ENCODE data around the gene HDAC11. TPM values are rescaled to one million over a fixed set of nuclear protein-coding genes. Genes with fewer than 3 reads are reported as not detected.
A peak's percentile ranks its signal among the peaks of the same experiment; 100 is the strongest.

The HDAC11 gene
- total and polyA plus RNA-seq, 9 of the 15 experiments (the other 6 are each of a cell fraction or from before 2014, with no cell fraction given): 0.60 to 6.0 (median 4.5) TPM

DNA sequence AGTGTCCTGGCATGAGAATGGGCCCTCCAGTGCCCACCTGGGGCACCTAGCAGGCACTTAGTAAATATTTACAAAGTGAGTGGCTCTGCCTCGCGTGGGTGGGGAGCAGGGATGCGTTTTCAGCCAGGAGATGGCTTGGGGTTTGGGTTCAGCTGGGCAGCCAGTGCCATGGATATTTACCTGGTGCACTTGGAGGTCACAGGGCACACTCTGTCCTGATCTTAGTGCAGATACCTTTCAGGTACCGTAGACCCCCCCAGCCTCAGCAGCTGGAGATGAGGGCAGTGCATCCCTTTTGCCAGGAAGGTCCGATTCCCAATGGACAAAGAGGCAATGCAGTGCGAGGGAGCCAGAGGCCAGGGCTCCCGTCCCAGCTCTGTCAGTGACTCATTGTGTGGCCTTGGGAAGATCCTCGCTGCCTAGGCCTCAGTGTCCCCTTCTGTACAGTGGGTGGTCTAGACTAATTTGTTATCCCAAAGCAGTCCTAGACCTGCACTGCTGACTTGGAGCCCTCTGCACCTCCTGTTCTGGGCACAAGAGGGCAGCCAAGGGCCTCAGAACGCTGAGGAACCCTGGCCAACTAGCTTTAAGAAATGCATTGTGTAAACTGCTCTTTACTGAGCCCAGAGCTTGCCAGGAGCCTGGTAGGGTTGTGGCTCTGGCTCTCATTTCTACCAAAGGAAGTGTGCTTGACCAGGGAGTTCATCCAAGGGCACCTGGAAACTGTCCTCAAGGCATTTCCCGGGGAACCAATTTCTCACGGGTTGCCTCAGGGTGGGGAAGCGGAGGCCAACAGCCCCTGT lies 16.0 kb downstream of the HDAC11 start (continued):
- no peak for TF ChIP-seq ILK (tag; IDR thresholded peaks at IDR 0.05; ENCODE audit: borderline replicate concordance, low read depth)
- no peak for TF ChIP-seq EWSR1 (IDR thresholded peaks at IDR 0.05; ENCODE audit: borderline replicate concordance, low read depth, partially characterized antibody)
- no peak for TF ChIP-seq ZNF347 (CRISPR knock-in tag; IDR thresholded peaks at IDR 0.05; ENCODE audit: low read depth)
- no peak for TF ChIP-seq NCOA2 (IDR thresholded peaks at IDR 0.05; ENCODE audit: partially characterized antibody in 2 of 2)
- no peak for TF ChIP-seq NR2C1 (IDR thresholded peaks at IDR 0.05)
- TF ChIP-seq NR2C1 (tag; IDR thresholded peaks at IDR 0.05): no peak
- TF ChIP-seq ZC3H4 (CRISPR knock-in tag; IDR thresholded peaks at IDR 0.05; ENCODE audit: borderline replicate concordance): no peak
- TF ChIP-seq ZNF384 (IDR thresholded peaks at IDR 0.05; ENCODE audit: low read depth, low read length): 0 out of 2 replicates have a peak, but pooled peaks have one; percentile 15
- TF ChIP-seq, protein P1, sequence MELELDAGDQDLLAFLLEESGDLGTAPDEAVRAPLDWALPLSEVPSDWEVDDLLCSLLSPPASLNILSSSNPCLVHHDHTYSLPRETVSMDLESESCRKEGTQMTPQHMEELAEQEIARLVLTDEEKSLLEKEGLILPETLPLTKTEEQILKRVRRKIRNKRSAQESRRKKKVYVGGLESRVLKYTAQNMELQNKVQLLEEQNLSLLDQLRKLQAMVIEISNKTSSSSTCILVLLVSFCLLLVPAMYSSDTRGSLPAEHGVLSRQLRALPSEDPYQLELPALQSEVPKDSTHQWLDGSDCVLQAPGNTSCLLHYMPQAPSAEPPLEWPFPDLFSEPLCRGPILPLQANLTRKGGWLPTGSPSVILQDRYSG (tag; conservative IDR thresholded peaks at IDR 0.05; ENCODE audit: low read depth): no peak
- no peak for TF ChIP-seq PURB (CRISPR knock-in tag; IDR thresholded peaks at IDR 0.05; ENCODE audit: low read depth)
- TF ChIP-seq RAD51 (IDR thresholded peaks at IDR 0.05; ENCODE audit: borderline replicate concordance, low read depth): no peak
- TF ChIP-seq ZNF140 (CRISPR knock-in tag; IDR thresholded peaks at IDR 0.05): no peak
- TF ChIP-seq POLR3G (IDR thresholded peaks at IDR 0.05; ENCODE audit: extremely low read depth, insufficient read length, insufficient replicate concordance): no peak
- TF ChIP-seq HEY1 (CRISPR knock-in tag; IDR thresholded peaks at IDR 0.05; ENCODE audit: borderline replicate concordance): no peak
- TF ChIP-seq, protein P2, sequence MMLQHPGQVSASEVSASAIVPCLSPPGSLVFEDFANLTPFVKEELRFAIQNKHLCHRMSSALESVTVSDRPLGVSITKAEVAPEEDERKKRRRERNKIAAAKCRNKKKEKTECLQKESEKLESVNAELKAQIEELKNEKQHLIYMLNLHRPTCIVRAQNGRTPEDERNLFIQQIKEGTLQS (IDR thresholded peaks at IDR 0.05): no peak
- TF ChIP-seq, protein P2 (CRISPR knock-in tag; conservative IDR thresholded peaks at IDR 0.05): no peak
- no peak for TF ChIP-seq SNRNP70 (optimal IDR thresholded peaks at IDR 0.05; ENCODE audit: low read depth, low read length)
- 0 out of 2 replicates have a peak, but pooled peaks have one; percentile 16 for TF ChIP-seq NR2C2 (CRISPR knock-in tag; IDR thresholded peaks at IDR 0.05)
- TF ChIP-seq NR2C2 (tag; IDR thresholded peaks at IDR 0.05): no peak
- TF ChIP-seq, protein P3, sequence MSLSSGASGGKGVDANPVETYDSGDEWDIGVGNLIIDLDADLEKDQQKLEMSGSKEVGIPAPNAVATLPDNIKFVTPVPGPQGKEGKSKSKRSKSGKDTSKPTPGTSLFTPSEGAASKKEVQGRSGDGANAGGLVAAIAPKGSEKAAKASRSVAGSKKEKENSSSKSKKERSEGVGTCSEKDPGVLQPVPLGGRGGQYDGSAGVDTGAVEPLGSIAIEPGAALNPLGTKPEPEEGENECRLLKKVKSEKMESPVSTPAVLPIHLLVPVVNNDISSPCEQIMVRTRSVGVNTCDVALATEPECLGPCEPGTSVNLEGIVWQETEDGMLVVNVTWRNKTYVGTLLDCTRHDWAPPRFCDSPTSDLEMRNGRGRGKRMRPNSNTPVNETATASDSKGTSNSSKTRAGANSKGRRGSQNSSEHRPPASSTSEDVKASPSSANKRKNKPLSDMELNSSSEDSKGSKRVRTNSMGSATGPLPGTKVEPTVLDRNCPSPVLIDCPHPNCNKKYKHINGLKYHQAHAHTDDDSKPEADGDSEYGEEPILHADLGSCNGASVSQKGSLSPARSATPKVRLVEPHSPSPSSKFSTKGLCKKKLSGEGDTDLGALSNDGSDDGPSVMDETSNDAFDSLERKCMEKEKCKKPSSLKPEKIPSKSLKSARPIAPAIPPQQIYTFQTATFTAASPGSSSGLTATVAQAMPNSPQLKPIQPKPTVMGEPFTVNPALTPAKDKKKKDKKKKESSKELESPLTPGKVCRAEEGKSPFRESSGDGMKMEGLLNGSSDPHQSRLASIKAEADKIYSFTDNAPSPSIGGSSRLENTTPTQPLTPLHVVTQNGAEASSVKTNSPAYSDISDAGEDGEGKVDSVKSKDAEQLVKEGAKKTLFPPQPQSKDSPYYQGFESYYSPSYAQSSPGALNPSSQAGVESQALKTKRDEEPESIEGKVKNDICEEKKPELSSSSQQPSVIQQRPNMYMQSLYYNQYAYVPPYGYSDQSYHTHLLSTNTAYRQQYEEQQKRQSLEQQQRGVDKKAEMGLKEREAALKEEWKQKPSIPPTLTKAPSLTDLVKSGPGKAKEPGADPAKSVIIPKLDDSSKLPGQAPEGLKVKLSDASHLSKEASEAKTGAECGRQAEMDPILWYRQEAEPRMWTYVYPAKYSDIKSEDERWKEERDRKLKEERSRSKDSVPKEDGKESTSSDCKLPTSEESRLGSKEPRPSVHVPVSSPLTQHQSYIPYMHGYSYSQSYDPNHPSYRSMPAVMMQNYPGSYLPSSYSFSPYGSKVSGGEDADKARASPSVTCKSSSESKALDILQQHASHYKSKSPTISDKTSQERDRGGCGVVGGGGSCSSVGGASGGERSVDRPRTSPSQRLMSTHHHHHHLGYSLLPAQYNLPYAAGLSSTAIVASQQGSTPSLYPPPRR (CRISPR knock-in tag; IDR thresholded peaks at IDR 0.05; ENCODE audit: borderline replicate concordance): no peak
- TF ChIP-seq ZNF232 (CRISPR knock-in tag; IDR thresholded peaks at IDR 0.05): no peak

All from K562 (cell line).